Neural progenitor cell (in vitro differentiated cells): ENCODE measurements around the gene PLCB3. TPM values are rescaled to one million over a fixed set of nuclear protein-coding genes. Genes with fewer than 3 reads are reported as not detected.

Experiments used
- DNase-seq: peaks from one replicate; pipeline ENCODE4 v3.0.0-alpha.2; 2016; ENCODE audit warnings: low spot score
- H2AFZ ChIP-seq: fragments of 200-600 bp; sonication (generic); replicated peaks from 2 replicates; pipeline ENCODE4 v1.6.1; 2016; ENCODE audit warnings: antibody characterized with exemption
- H3F3A ChIP-seq: fragments of 200-600 bp; sonication (generic); 2 replicates; pipeline ENCODE4 v1.6.1; 2016; ENCODE audit warnings: antibody characterized with exemption, low read depth
- H3K27ac ChIP-seq: fragments of 200-600 bp; sonication (generic); 2 replicates; pipeline ENCODE4 v1.5.1; 2016; ENCODE audit warnings: mild to moderate bottlenecking
- H3K27me3 ChIP-seq: fragments of 200-600 bp; sonication (generic); 2 replicates; pipeline ENCODE4 v1.6.1; 2016; ENCODE audit warnings: mild to moderate bottlenecking, moderate library complexity
- H3K36me3 ChIP-seq: fragments of 200-600 bp; sonication (generic); 2 replicates; pipeline ENCODE4 v1.5.1; 2016
- H3K4me1 ChIP-seq: fragments of 200-600 bp; sonication (generic); 2 replicates; pipeline ENCODE4 v1.6.1; 2016; ENCODE audit warnings: mixed run types
- H3K4me2 ChIP-seq: fragments of 200-600 bp; sonication (generic); 2 replicates; pipeline ENCODE4 v1.6.1; 2016
- H3K4me3 ChIP-seq: fragments of 200-600 bp; sonication (generic); 2 replicates; pipeline ENCODE4 v1.5.1; 2016
- H3K79me2 ChIP-seq: fragments of 200-600 bp; sonication (generic); 2 replicates; pipeline ENCODE4 v1.6.1; 2016; ENCODE audit warnings: low read depth
- H3K9ac ChIP-seq: fragments of 200-600 bp; sonication (generic); 2 replicates; pipeline ENCODE4 v1.6.1; 2016
- H3K9me3 ChIP-seq: fragments of 200-600 bp; sonication (generic); 2 replicates; pipeline ENCODE4 v1.5.1; 2016; ENCODE audit warnings: low read depth
- H4K20me1 ChIP-seq: fragments of 200-600 bp; sonication (generic); 2 replicates; pipeline ENCODE4 v1.6.1; 2016; ENCODE audit warnings: low read depth
- H3K27ac Mint-ChIP-seq: 3 replicates; pipeline ENCODE4 v1.8.0; 2021; ENCODE audit warnings: mixed read lengths
- H3K27me3 Mint-ChIP-seq: 2 replicates; pipeline ENCODE4 v1.8.0; 2022; ENCODE audit warnings: low read depth, mild to moderate bottlenecking, inconsistent platforms, moderate library complexity, mixed read lengths; ENCODE audit not compliant: insufficient read depth
- H3K36me3 Mint-ChIP-seq: 3 replicates; pipeline ENCODE4 v1.8.0; 2021; ENCODE audit warnings: mixed read lengths
- H3K4me1 Mint-ChIP-seq: 3 replicates; pipeline ENCODE4 v1.8.0; 2021; ENCODE audit warnings: mixed read lengths
- H3K4me3 Mint-ChIP-seq: 3 replicates; pipeline ENCODE4 v1.8.0; 2021; ENCODE audit warnings: mild to moderate bottlenecking, moderate library complexity, mixed read lengths
- H3K9me3 Mint-ChIP-seq: 3 replicates; pipeline ENCODE4 v1.8.0; 2020; ENCODE audit warnings: mixed read lengths
- EZH2 ChIP-seq: fragments of 200-600 bp; sonication (generic); IDR thresholded peaks from 2 replicates; pipeline ENCODE4 v1.6.1; 2017; ENCODE audit warnings: antibody characterized with exemption, mild to moderate bottlenecking, moderate library complexity
- EZH2phosphoT487 ChIP-seq: fragments of 200-600 bp; sonication (generic); IDR thresholded peaks from 2 replicates; pipeline ENCODE4 v1.6.1; 2017; ENCODE audit warnings: antibody characterized with exemption
- total RNA-seq: library from RNA; depleted of rRNA; stranded (reverse); fragments of >200 nt; gene quantifications from 2 replicates; pipeline ENCODE4 v1.2.3, GENCODE V29; 2015; ENCODE audit warnings: low replicate concordance
- TF ChIP-seq, protein P1 (sequence below): fragments of 200-600 bp; sonication (generic); IDR thresholded peaks from 2 replicates; pipeline ENCODE4 v1.5.1; 2017; ENCODE audit warnings: antibody characterized with exemption, mild to moderate bottlenecking

PLCB3 gene
- total RNA-seq, 1 donor from 2014 or later: 15.6 TPM

DNA sequence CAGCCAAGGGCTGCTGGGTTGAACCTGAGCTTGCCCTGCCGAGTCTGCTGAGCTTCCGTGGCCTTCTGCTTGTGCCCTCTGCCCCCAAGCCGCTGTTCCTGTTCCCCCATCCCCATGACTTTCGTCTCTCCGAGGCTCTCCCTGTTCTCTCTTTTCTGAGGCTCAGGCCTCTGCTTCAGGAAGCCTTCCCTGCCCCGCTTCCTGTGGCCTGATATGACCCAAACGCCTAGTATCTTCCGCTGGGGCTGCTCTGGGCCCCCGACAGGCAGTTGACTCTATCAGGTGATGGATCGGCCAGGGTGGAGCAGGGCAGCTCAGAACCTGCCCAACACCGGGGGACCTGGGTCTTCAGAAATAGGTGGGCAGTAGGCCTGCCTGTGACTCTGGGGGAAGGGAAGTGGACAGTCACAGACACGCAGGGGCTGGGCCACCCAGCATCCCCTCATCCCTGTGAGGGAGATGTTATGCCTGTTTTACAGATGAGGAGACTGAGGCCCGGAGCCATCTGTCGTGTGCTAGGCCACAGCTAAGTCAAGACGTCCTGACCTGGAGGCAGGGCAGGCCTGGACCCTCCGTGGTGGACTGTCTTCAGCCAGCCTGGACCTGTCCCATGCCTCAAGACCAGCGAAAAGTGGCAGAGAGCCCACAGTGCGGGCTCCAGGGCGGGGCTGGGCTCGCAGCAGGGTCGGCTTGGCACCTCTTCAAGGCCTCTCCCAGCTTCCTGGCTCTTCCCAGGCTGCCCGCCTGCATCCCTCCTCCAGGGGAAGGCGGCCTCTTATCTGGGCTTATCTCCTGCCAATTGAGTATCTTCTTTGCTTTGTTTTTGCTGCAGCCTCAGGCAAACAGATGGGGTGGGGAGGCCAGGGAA is 16.9 kb downstream of the PLCB3 start:
- Mint-ChIP-seq H3K9me3 (no peaks in the 10 kb centered on the region), H3K27me3 (peaks cover 16% of the 10 kb centered on the region), H3K4me3 (peak overlapping the region; percentile 95), H3K36me3 (peaks cover 2% of the 10 kb centered on the region), H3K27ac (peak overlapping the region; percentile 86), H3K4me1 (peaks cover 27% of the 10 kb centered on the region)
- H3K36me3 ChIP-seq: no peaks in the 10 kb centered on the region
- H3K9me3 ChIP-seq: no peaks in the 10 kb centered on the region
- no peak for DNase-seq
- H3K4me1 ChIP-seq: peaks cover 12% of the 10 kb centered on the region
- H3K27ac ChIP-seq: peak overlapping the region; percentile 83
- H2AFZ ChIP-seq: no peak overlapping the region
- H3K79me2 ChIP-seq: no peaks in the 10 kb centered on the region
- H3F3A ChIP-seq: peaks cover 35% of the 10 kb centered on the region
- H3K4me2 ChIP-seq: peak overlapping the region; percentile 91
- H3K9ac ChIP-seq: no peak overlapping the region
- TF ChIP-seq EZH2phosphoT487: no peak
- no peak for TF ChIP-seq EZH2
- TF ChIP-seq, protein P1, sequence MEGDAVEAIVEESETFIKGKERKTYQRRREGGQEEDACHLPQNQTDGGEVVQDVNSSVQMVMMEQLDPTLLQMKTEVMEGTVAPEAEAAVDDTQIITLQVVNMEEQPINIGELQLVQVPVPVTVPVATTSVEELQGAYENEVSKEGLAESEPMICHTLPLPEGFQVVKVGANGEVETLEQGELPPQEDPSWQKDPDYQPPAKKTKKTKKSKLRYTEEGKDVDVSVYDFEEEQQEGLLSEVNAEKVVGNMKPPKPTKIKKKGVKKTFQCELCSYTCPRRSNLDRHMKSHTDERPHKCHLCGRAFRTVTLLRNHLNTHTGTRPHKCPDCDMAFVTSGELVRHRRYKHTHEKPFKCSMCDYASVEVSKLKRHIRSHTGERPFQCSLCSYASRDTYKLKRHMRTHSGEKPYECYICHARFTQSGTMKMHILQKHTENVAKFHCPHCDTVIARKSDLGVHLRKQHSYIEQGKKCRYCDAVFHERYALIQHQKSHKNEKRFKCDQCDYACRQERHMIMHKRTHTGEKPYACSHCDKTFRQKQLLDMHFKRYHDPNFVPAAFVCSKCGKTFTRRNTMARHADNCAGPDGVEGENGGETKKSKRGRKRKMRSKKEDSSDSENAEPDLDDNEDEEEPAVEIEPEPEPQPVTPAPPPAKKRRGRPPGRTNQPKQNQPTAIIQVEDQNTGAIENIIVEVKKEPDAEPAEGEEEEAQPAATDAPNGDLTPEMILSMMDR: no peak
- H4K20me1 ChIP-seq: peaks cover 4% of the 10 kb centered on the region
- H3K4me3 ChIP-seq: peak overlapping the region; percentile 68
- H3K27me3 ChIP-seq: no peaks in the 10 kb centered on the region

DNA sequence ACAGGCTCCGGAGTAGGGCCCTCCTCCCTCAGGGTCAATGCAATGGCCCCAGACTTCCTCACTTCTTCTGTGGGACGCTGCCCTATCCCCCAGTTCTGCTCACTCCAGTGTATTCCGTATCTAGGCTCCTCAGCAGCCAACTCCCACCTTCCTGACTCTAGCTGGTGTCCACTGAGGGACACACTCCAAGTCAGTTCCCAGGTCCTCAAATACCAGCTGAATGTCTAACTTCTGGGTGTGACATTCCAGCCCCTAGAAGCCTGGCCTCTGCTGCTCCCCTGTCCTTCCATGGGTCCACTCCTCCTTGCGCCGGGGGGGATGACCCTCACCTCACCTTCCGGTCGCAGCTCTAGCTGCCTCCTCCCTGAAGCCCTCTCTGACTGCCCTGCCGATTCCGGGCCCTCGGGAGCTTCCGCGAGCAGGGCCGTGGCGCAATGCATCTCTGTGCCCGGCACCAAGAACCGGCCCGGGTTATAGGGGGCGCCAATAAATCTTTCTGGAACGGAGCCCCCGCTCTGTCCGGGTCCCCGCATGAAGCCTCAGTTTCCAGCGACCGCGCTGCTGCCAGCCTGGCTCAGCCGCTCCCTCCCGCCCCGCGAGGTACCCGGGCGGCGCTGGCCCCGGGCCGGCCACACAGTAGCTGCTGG is 17.7 kb downstream of the PLCB3 start:
- Histone ChIP-seq H3K4me1 (peaks cover 12% of the 10 kb centered on the region), H3K27me3 (no peaks in the 10 kb centered on the region), H3K36me3 (no peaks in the 10 kb centered on the region), H3K27ac (peak overlapping the region; percentile 83), H4K20me1 (peaks cover 4% of the 10 kb centered on the region), H3K9me3 (no peaks in the 10 kb centered on the region), H3K4me3 (peak overlapping the region; percentile 68), H3K9ac (peak overlapping the region; percentile 57), H2AFZ (no peak overlapping the region), H3K4me2 (peak overlapping the region; percentile 91), H3F3A (peaks cover 35% of the 10 kb centered on the region), H3K79me2 (no peaks in the 10 kb centered on the region)
- Mint-ChIP-seq H3K9me3 (no peaks in the 10 kb centered on the region), H3K4me1 (peaks cover 30% of the 10 kb centered on the region), H3K27me3 (peaks cover 16% of the 10 kb centered on the region), H3K27ac (peak overlapping the region; percentile 86), H3K36me3 (peaks cover 2% of the 10 kb centered on the region), H3K4me3 (peak overlapping the region; percentile 95)
- DNase-seq: peak; percentile 43
- TF ChIP-seq EZH2 (no peak), EZH2phosphoT487 (no peak)
- TF ChIP-seq, protein P1: no peak

DNA sequence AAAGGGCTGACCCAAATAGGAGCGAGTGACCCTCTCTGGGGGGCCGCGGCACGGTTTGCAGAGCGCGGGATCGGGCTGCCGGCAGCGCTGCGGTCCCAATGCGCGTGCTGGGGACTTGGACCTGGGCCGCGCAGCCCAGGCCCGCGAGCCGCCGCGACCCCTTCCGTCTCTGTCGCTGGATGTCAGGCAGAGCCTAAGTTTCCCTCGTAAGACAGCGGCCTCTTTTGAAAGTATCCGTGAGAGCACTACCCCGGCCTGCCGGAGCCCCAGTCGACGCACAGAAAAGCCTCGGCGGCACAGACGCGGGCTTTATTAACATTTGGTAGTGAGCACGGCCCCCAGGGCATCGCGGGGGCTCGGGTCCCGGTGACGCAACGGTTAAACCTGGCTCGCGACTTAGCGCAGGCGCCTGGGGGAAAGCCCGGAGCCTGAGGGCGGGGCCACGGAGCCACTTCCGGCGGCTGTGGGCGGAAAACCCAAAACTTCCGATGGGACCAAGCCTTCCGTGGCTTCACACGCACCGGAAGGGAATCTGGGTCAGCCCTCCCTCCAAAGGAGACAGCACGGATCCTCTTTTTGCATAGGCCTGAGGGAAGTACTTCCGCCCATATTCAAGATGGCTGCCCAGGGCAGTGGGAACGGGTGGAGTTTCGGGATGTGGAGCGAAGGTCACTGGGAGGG is 18.4 kb downstream of the PLCB3 start:
- peak overlapping the region; percentile 57 for H3K9ac ChIP-seq
- H3K9me3 ChIP-seq: no peaks in the 10 kb centered on the region
- no peaks in the 10 kb centered on the region for H3K9me3 Mint-ChIP-seq
- peaks cover 30% of the 10 kb centered on the region for H3K4me1 Mint-ChIP-seq
- no peaks in the 10 kb centered on the region for H3K79me2 ChIP-seq
- peak overlapping the region; percentile 84 for H3K27ac Mint-ChIP-seq
- H4K20me1 ChIP-seq: peaks cover 4% of the 10 kb centered on the region
- H2AFZ ChIP-seq: peak overlapping the region; percentile 22
- H3K4me2 ChIP-seq: peak overlapping the region; percentile 93
- H3K27me3 ChIP-seq: no peaks in the 10 kb centered on the region
- H3K27me3 Mint-ChIP-seq: peaks cover 16% of the 10 kb centered on the region
- DNase-seq: peak; percentile 99
- H3K36me3 ChIP-seq: no peaks in the 10 kb centered on the region
- peaks cover 12% of the 10 kb centered on the region for H3K4me1 ChIP-seq
- peak overlapping the region; percentile 68 for H3K4me3 ChIP-seq
- TF ChIP-seq, protein P1: peak; percentile 31
- no peak for TF ChIP-seq EZH2phosphoT487
- no peak for TF ChIP-seq EZH2
- H3K4me3 Mint-ChIP-seq: peak overlapping the region; percentile 95
- H3F3A ChIP-seq: peaks cover 35% of the 10 kb centered on the region
- peaks cover 2% of the 10 kb centered on the region for H3K36me3 Mint-ChIP-seq
- peak overlapping the region; percentile 83 for H3K27ac ChIP-seq
